ENCODE results near the gene MPG.
A peak's percentile ranks its signal among the peaks of the same experiment; 100 is the strongest.

MPG gene

GRCh38 chr16:83060-83603 is 5.1 kb downstream of the MPG start:
- no peak for DNase-seq (ENCODE audit: low read depth)
- H3K4me3 ChIP-seq (ENCODE audit: low read length) = no peak overlapping the region
- TF ChIP-seq, protein P1, sequence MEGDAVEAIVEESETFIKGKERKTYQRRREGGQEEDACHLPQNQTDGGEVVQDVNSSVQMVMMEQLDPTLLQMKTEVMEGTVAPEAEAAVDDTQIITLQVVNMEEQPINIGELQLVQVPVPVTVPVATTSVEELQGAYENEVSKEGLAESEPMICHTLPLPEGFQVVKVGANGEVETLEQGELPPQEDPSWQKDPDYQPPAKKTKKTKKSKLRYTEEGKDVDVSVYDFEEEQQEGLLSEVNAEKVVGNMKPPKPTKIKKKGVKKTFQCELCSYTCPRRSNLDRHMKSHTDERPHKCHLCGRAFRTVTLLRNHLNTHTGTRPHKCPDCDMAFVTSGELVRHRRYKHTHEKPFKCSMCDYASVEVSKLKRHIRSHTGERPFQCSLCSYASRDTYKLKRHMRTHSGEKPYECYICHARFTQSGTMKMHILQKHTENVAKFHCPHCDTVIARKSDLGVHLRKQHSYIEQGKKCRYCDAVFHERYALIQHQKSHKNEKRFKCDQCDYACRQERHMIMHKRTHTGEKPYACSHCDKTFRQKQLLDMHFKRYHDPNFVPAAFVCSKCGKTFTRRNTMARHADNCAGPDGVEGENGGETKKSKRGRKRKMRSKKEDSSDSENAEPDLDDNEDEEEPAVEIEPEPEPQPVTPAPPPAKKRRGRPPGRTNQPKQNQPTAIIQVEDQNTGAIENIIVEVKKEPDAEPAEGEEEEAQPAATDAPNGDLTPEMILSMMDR (conservative IDR thresholded peaks at IDR 0.05; ENCODE audit: low read depth, low read length) = no peak

- TF ChIP-seq, protein P1 (conservative IDR thresholded peaks at IDR 0.05; ENCODE audit: low read depth, low read length) = no peak
- no peak overlapping the region for H3K4me3 ChIP-seq (ENCODE audit: low read length)
- no peak for DNase-seq (ENCODE audit: low read depth)
Measured at GRCh38 chr16:83781-84615, 6.0 kb downstream of the MPG start.

- DNase-seq (ENCODE audit: low read depth) = peak; percentile 77
- no peak overlapping the region for H3K4me3 ChIP-seq (ENCODE audit: low read length)
Measured at GRCh38 chr16:84718-85406, 6.8 kb downstream of the MPG start.

DNA sequence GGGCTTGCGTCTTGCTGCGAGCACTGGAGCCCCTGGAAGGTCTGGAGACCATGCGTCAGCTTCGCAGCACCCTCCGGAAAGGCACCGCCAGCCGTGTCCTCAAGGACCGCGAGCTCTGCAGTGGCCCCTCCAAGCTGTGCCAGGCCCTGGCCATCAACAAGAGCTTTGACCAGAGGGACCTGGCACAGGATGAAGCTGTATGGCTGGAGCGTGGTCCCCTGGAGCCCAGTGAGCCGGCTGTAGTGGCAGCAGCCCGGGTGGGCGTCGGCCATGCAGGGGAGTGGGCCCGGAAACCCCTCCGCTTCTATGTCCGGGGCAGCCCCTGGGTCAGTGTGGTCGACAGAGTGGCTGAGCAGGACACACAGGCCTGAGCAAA is 7.4 kb downstream of the MPG start:
- no peak for DNase-seq (ENCODE audit: low read depth)
- no peak overlapping the region for H3K4me3 ChIP-seq (ENCODE audit: low read length)
- TF ChIP-seq, protein P1 (conservative IDR thresholded peaks at IDR 0.05; ENCODE audit: low read depth, low read length) = no peak

More at GRCh38 chr16:84718-85406, 6.8 kb downstream of the MPG start:
- TF ChIP-seq, protein P1 (conservative IDR thresholded peaks at IDR 0.05; ENCODE audit: low read depth, low read length) = no peak

DNA sequence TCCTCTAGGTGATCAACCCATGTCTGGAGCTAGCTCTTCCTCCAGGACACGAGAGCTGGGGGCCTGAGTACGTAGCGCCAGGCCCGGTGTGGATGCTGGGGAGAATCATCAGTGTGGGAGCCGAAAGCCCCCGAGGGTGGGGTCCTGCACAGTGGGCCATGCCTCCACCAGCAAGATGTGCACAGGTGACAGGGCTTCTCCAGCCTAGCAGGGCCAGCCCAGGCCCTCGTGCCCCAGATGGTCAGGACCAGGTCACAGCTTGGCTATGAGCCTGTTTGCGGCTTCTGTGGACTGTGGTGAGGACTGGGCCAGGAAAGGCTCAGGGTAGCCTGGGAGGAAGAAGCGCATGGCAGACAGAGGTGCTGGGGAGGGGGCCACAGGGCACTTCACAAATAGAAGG is 7.8 kb downstream of the MPG start:
- no peak for DNase-seq (ENCODE audit: low read depth)
- H3K4me3 ChIP-seq (ENCODE audit: low read length) = no peak overlapping the region
- TF ChIP-seq, protein P1 (conservative IDR thresholded peaks at IDR 0.05; ENCODE audit: low read depth, low read length) = no peak

- TF ChIP-seq, protein P1 (conservative IDR thresholded peaks at IDR 0.05; ENCODE audit: low read depth, low read length) = no peak
- DNase-seq (ENCODE audit: low read depth) = no peak
- no peak overlapping the region for H3K4me3 ChIP-seq (ENCODE audit: low read length)
Measured at GRCh38 chr16:86483-86952, 8.5 kb downstream of the MPG start.
